GM21515 (cell line): Measurements from ENCODE around the gene ATN1.
"Not testable (repeated sequence)": the region's sequence is repeated elsewhere in the genome, so short reads cannot be mapped to it uniquely, and the experiment has no call there.

Experiments
- ATAC-seq: cut with Tn5 transposase; IDR thresholded peaks from one replicate; pipeline ENCODE4 v1.9.1; 2021; ENCODE audit not compliant: unreplicated experiment

Gene ATN1, protein sequence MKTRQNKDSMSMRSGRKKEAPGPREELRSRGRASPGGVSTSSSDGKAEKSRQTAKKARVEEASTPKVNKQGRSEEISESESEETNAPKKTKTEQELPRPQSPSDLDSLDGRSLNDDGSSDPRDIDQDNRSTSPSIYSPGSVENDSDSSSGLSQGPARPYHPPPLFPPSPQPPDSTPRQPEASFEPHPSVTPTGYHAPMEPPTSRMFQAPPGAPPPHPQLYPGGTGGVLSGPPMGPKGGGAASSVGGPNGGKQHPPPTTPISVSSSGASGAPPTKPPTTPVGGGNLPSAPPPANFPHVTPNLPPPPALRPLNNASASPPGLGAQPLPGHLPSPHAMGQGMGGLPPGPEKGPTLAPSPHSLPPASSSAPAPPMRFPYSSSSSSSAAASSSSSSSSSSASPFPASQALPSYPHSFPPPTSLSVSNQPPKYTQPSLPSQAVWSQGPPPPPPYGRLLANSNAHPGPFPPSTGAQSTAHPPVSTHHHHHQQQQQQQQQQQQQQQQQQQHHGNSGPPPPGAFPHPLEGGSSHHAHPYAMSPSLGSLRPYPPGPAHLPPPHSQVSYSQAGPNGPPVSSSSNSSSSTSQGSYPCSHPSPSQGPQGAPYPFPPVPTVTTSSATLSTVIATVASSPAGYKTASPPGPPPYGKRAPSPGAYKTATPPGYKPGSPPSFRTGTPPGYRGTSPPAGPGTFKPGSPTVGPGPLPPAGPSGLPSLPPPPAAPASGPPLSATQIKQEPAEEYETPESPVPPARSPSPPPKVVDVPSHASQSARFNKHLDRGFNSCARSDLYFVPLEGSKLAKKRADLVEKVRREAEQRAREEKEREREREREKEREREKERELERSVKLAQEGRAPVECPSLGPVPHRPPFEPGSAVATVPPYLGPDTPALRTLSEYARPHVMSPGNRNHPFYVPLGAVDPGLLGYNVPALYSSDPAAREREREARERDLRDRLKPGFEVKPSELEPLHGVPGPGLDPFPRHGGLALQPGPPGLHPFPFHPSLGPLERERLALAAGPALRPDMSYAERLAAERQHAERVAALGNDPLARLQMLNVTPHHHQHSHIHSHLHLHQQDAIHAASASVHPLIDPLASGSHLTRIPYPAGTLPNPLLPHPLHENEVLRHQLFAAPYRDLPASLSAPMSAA (N-terminal part only)

DNA sequence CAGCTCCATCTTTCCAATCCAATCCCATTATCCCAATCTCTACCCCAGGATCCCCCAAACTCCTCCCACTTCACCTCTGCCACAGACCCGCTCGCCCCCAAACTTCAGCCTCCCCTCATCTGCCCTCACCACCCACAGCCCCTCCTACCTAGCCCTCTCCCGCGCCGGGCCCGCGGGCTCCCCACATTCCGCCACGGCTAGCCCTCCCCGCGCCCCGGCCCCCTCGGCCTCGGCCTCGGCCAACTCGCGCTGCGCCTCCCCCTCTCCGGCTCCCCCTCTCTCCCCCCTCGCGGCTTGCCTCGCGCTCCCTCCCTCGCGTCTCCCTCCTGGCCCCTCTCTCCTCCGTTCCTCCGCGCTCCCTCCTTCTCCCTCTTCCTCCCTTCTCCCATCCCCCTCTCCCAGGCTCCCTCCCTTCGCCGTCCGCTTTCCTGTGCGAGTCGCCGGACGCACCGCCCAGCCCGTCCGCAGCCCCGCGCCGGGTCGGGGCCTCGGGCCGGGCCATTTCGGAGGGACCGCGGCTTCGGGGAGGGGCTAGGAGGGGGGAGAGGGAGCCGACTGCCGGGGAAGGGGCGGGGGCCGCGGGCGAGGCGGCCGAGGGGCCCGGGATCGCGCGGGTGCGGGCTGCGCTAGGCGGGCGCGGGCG, at the start of gene ATN1:
TSS of gene ATN1 (plus strand) at position 581 of the 643 bp plus-strand sequence. CDS start 6,043 bp downstream, outside the sequence.
- no peak for ATAC-seq

DNA sequence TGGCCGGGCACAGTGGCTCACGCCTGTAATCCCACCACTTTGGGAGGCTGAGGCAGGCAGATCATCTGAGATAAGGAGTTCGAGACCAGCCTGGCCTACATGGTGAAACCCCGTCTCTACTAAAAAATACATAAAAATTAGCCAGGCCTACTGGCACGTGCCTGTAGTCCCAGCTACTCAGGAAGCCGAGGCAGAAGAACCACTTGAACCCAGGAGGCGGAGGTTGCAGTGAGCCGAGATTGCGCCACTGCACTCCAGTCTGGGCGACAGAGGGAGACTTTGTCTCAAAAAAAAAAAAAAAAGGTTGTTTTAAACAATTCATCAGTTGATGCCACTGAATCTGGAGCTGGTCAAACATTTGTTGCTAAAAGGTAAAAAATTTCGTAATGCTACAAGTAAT, 47.9 kb upstream of the ATN1 start:
- not testable (repeated sequence) for ATAC-seq

DNA sequence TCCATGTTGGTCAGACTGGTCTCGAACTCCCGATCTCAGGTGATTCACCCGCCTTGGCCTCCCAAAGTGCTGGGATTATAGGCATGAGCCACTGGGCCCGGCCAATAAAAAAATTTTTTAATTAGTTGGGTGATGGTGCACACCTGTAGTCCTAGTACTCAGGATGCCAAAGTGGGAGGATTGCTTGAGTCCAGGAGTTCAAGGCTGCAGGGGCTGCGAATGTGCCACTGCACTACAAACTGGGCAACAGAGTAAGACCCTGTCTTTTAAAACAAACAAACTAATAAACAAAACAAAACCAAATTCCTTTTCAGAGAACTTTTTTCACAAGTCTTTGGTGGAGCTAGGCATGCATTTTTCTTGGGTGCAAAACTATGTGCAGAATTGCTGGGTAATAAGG, 44.5 kb upstream of the ATN1 start:
- ATAC-seq: no peak

DNA sequence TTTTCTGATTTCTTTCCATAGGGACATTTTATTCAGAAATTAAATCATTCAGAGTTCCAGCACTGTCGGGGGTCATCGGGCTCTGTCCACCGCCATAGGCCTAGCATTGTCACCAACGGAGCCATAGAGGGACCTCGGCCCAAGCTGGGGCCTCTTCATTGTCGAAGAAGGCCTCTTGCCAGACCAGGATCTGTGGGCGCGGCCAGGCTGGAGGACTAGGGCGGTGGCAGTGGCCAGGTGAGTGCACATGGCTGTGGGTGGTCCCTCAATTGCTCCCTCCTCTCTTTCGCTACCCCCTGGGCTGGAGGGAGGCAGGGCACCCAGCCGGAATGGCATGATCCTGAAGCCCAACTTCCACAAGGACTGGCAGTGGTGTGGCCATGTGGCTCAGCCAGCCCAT, 44.1 kb upstream of the ATN1 start:
- no peak for ATAC-seq

DNA sequence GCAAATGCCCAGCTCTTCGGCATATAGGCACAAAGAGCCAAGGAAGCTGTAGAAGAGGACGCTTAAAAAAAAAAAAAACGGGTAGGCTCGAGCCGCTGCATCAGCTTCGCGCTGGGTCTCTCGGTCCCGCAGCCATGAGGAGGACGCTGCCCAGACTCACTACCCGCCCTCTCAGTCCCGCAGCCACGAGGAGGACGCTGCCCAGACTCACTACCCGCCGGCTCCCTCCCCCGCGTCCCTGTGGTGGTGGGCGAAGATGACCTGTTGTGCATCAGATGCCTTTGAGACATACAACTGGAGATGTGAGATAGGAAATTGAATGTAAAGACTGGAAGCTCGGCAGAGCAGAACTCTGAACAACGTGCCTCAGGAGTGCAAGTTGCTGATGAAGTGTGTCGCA, 43.2 kb upstream of the ATN1 start:
- no peak for ATAC-seq

DNA sequence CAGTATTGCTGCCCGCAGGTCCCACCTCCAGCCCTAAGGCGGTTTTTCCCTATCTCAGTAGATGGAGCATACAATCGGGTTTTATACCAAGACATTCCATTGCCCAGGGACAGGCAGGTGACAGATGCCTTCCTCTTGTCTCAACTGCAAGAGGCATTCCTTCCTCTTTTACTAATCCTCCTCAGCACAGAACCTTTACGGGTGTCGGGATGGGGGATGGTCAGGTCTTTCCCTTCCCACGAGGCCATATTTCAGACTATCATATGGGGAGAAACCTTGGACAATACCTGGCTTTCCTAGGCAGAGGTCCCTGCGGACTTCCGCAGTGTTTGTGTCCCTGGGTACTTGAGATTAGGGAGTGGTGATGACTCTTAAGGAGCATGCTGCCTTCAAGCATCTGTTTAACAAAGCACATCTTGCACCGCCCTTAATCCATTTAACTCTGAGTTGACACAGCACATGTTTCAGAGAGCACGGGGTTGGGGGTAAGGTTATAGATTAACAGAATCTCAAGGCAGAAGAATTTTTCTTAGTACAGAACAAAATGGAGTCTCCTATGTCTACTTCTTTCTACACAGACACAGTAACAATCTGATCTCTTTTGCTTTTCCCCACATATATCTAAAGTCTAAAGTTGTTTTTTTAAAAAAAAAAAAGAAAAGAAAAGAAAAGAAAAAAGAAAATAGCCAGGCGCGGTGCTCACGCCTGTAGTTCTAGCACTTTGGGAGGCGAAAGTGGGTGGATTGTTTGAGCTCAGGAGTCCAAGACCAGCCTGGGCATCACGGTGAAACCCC, 41.4 kb upstream of the ATN1 start:
- ATAC-seq: not testable (repeated sequence)

DNA sequence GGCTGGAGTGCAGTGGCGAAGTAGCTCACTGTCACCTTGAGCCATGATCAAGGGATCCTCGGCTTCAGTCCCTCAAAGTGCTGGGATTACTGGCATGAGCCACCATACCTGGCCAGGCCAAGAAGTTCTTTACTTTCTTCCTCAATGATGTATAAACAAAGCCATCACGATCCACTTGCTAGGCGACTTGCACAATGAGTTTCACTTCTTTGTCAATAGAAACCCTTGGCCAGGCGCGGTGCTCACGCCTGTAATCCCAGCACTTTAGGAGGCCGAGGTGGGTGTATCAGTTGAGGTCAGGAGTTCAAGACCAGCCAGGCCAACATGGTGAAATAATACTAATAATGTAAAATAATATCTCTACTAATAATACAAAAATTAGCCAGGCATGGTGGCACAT, 40.3 kb upstream of the ATN1 start:
- ATAC-seq: no peak

DNA sequence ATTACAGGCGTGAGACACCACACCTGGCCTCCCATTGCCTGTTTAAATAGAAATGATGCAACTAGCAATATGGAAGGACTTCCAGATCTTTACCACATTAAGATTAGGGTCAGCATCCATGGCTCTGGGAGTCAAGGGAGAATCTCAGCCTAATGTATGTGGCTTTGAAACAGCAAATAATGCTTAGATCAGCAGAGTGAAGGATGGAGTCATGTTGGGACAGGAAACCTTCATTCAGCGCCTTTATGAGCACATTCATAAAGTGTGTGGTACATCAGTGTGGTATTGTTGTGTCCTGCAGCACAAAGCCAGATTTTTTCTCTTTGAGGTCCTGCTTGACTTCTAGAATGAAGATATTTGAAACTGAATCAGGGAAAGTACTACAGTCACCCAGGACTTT, 39.4 kb upstream of the ATN1 start:
- no peak for ATAC-seq

DNA sequence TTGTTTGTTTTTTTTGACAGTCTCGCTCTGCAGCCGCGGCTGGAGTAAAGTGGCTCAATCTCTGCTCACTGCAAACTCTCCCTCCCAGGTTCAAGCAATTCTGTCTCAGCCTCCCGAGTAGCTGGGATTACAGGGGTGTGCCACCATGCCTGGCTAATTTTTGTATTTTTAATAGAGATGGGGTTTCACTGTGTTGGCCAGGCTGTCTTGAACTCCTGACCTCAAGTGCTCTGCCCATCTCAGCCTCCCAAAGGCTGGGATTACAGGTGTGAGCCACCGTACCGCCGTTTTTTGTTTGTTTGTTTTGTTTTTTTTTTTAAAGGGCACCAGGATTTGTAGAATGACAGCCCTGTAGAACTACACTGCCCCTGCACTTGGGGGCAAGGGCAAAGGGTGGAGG, 39.0 kb upstream of the ATN1 start:
- not testable (repeated sequence) for ATAC-seq

DNA sequence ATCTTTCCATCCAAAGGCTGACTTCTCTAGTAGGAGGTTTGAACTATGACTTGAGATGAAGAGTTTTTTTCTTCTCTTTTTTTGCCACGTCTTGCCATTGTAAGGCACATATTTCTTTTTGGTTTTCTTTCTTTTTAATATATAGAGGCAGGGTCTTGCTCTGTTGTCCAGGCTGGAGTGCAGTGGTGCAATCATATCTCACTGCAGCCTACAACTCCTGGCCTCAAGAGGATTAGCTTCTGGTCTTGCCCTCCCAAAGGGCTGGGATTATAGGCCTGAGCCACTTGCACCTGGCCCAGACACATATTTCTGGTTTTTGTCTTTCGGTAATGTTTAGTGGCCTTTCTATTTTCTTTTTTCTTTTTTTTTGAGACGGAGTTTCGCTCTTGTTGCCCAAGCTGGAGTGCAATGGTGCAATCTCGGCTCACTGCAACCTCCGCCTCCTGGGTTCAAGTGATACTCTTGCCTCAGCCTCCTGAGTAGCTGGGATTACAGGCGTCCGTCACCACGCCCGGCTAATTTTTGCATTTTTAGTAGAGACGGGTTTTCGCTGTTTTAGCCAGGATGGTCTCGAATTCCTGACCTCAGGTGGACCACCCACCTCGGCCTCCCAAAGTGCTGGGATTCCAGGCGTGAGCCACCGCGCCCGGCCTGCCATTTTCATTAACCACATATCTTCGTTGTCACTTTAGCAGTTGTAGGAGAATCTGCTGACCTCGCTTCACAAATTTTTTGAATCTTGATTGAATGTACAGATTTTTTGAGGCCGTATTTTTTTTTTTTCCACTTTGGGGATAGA, 37.8 kb upstream of the ATN1 start:
- not testable (repeated sequence) for ATAC-seq

DNA sequence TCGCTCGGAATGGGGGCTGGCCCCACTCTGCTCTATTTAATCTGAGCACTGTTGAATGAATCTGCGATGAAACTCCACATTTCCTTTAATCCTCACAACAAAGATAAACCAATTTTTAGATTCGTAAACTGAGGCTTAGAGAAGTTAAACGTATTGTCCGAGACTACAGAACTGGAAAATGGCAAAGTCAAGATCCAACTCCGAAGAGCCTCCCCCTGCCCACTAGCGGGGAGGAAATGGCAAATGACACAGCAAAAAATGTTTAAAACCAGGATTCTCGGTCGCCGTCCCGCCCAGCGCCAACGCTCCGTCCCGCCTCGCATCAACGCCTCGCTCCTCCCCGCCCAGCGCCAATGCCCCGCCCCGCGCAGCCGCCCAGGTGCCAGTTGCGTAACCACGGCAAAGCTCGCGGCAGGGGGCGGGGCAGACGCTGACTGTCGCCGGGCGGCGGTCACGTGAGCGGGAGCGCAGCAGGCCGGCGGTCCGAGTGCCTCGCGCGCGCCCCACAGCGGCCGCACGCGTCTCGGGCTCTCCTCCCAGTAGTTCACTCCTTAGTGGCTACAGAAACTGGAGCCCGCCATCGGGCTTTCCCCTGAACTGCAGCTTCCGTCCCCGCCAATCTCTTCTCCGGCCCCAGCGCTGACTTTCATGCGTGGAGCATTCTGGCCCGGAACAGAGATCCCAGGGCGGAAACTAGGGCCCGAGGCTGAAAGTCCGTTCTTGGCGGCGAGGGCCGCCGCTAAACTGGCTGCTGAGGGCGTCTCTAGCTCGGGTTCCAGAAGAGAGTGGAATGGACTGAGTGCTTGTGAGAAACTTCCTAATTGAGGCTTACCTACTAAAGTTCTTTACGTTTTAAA, 36.7 kb upstream of the ATN1 start:
- peak; percentile 94 for ATAC-seq

DNA sequence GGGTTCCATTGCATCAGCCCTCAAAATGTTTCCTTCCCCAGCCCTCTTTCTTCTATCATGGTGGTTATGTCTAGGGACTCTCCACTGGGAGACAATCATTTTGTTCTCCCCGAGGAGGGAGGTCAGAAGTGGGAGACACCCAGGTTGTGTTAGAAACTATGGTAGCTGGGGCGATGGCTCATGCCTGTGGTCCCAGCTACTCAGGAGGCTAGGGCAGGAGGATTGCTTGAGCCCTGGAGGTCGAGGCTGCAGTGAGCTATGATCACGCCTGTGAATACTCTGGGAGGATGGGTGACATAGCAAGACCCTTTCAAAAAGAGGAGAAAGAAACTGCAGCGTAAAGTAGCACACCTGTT, 36.1 kb upstream of the ATN1 start:
- ATAC-seq: no peak

DNA sequence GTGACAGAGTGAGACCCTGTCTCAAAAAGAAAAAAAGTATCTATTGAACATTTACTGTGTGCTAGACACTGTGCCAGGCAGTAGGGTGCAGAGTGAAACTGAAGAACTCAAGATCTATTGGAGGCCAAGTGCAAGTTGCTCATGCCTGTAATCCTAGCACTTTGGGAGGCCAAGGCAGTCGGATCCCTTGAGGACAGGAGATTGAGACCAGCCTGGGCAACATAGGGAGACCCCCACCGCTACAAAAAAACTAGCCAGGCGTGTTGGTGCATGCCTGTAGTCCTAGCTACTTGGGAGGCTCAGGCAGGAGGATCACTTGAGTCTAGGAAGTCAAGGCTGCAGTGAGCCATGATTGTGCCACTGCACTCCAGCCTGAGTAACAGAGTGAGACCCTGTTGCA, 35.1 kb upstream of the ATN1 start:
- not testable (repeated sequence) for ATAC-seq

DNA sequence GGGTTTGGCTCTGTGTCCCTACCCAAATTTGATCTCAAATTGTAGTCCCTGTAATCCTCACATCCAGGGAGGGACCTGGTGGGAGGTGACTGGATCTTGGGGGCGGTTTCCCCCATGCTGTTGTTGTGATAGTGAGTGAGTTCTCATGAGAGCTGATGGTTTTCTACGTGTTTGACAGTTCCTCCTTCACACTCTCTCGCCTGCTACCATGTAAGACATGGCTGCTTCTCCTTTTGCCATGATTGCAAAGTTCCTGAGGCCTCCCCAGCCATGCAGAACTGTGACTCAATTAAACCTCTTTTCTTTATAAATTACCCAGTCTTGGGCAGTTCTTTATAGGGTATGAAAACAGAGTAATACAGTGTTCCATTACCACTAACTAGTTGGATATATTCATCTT, 33.4 kb upstream of the ATN1 start:
- no peak for ATAC-seq

DNA sequence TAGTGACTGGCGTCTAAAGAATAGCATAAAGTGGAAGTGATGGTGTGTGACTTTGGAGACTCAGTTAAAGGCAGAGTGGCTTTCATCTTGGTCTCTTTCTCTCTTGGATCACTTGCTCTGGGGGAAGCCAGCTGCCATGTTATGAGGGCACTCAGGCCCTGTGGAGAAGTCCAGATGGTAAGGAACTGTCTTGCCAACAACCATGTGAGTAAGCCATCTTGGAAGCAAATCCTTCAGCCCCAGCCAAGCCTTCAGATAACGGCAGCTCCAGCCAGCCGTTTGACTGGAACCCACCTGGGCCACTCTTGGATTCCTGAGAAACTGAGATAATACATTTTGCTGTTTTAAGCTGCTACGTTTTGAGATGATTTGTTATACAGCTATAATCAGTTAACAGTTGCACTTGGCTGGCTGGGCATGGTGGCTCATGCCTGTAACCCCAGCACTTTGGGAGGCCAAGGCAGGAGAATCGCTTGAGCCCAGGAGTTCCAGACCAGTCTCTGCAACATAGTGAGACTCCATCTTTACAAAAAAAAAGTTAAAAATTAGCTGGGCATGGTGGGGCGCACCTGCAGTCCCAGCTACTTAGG, 30.8 kb upstream of the ATN1 start:
- no peak for ATAC-seq

DNA sequence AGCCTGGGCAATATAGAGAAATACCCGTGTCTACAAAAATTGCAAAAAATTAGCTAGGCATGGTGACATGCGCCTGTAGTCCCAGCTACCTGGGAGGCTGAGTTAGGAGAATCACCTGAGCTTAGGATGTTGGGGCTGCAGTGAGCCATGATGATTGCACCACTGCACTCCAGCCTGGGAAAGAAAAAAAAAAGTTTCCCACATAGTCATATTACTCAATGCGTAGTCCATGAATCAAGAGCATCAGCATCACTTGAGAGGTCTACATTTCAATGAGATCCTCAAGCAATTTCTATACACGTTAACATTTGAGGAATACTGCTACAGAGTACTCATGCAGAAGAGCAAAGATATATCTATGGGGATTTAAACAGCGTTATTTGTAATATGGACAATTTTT, 28.3 kb upstream of the ATN1 start:
- ATAC-seq: no peak

DNA sequence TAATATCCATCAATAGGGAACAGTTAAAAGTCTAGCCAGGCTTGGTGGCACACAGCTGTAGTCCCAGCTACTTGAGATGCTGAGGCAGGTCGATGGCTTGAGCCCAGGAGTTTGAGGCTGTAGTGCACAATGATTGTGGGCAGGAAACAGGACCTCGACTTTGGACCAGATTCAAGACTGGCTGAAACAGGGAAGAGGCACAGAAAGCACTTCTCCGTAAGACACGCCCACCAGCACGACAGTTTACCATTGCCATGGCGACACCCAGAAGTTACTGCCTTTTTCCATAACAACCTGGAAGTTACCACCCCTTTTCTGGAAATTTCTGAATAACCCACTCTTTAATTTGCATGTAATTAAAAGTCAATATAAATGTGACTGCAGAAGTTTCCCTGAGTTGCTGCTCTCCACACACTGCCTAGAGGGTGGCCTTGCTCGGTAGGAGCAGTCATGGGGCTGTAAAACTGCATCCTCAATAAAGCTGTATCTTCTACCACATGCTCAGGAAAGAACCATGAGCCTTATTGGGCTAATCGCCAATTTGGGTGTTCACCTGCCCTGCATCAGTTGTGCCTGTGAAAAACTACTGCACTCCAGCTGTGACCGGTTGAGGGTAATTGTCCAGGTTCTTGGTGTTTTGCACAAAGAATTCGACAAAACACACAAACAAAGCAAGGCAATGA, 27.8 kb upstream of the ATN1 start:
- no peak for ATAC-seq

DNA sequence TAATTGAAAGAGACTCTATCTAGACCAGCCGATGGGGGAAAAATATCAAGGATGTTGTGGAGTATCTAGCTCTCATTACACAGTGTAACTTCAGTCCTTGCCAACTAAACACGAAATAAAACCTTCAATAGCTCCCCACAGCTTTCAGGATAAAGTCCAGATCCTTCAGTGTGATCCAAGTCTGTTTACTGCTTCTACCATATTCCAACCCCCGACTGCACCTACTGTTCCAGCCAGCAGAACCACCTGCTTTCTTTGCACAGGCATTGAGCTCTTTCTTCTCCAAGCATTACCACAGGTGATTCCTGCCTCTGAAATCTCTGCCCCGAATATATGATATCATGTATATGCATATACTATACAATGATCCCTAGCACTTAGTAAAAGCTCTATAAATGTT, 25.3 kb upstream of the ATN1 start:
- ATAC-seq: no peak
